T-helper 2 cell treated with Interferon-gamma antibody and Interleukin-4, amounts not matched to agents 100 ng/mL and 5 ng/mL, for 36 hours (primary cell): Measurements from ENCODE around the gene CDCA3. TPM values are rescaled to one million over a fixed set of nuclear protein-coding genes. Genes with fewer than 3 reads are reported as not detected.

Experiments
- intact Hi-C: fragments of 100-400 bp; cut with micrococcal nuclease; formaldehyde crosslinking; loops from one replicate; pipeline ENCODE4 v1.15.1; 2023
- total RNA-seq: library from RNA; stranded (reverse); gene quantifications from 2 replicates; pipeline ENCODE4 v1.2.3, GENCODE V29; 2022

Gene CDCA3
- total RNA-seq, 1 donor from 2014 or later: 78.4 TPM

- intact Hi-C loops: no loop called here
Observed at GRCh38 chr12:6836851-6837250, 14.2 kb downstream of the CDCA3 start.

- intact Hi-C loops: no loop called here
Observed at GRCh38 chr12:6834873-6835272, 16.2 kb downstream of the CDCA3 start.

- intact Hi-C loops: no loop called here
Observed at GRCh38 chr12:6834254-6834653, 16.8 kb downstream of the CDCA3 start.

- intact Hi-C loops: no loop called here
Observed at GRCh38 chr12:6833189-6833890, 17.7 kb downstream of the CDCA3 start.

- intact Hi-C loops: no loop called here
Observed at GRCh38 chr12:6832125-6832524, 19.0 kb downstream of the CDCA3 start.

- intact Hi-C loops: no loop called here
Observed at GRCh38 chr12:6831450-6831995, 19.6 kb downstream of the CDCA3 start.

GRCh38 chr12:6830999-6831398, 20.1 kb downstream of the CDCA3 start:
- intact Hi-C loops: no loop called here

GRCh38 chr12:6830286-6830890, 20.7 kb downstream of the CDCA3 start:
- intact Hi-C loops: no loop called here

GRCh38 chr12:6829536-6830220, 21.4 kb downstream of the CDCA3 start:
- intact Hi-C loops: loop anchor here (5.0 kb wide), 3 partner anchors 37 to 222 kb away; partner anchors contain the start of genes CHD4 and ZNF384

GRCh38 chr12:6828781-6829535, 22.1 kb downstream of the CDCA3 start:
- intact Hi-C loops: loop anchor here (5.0 kb wide), 3 partner anchors 37 to 222 kb away; partner anchors contain the start of genes CHD4 and ZNF384

GRCh38 chr12:6827982-6828780, 22.9 kb downstream of the CDCA3 start, which contains the start of gene P3H3:
TSS of gene P3H3 (plus strand) at chr12:6828407. CDS start at chr12:6828441, 34 bp downstream.
- intact Hi-C loops: loop anchor here (5.0 kb wide), 3 partner anchors 36 to 221 kb away; partner anchors contain the start of genes CHD4 and ZNF384

- intact Hi-C loops: loop anchor here (5.0 kb wide), 3 partner anchors 35 to 220 kb away; partner anchors contain the start of genes CHD4 and ZNF384
Observed at GRCh38 chr12:6827437-6827911, 23.6 kb downstream of the CDCA3 start.

- intact Hi-C loops: loop anchor here (5.0 kb wide), 3 partner anchors 35 to 220 kb away; partner anchors contain the start of genes CHD4 and ZNF384
Observed at GRCh38 chr12:6826734-6827436, 24.2 kb downstream of the CDCA3 start.

GRCh38 chr12:6826125-6826733, 24.9 kb downstream of the CDCA3 start:
- intact Hi-C loops: loop anchor here (5.0 kb wide), 3 partner anchors 34 to 219 kb away; partner anchors contain the start of genes CHD4 and ZNF384

- intact Hi-C loops: loop anchor here (1.0 to 5.0 kb wide), 5 partner anchors 33 to 218 kb away; partner anchors contain the start of genes CHD4, MLF2 and ZNF384
Observed at GRCh38 chr12:6825398-6826124, 25.5 kb downstream of the CDCA3 start.

- intact Hi-C loops: loop anchor here (1.0 to 5.0 kb wide), 5 partner anchors 33 to 218 kb away; partner anchors contain the start of genes CHD4, MLF2 and ZNF384
Observed at GRCh38 chr12:6824901-6825381, 26.1 kb downstream of the CDCA3 start.

- intact Hi-C loops: no loop called here
Observed at GRCh38 chr12:6824085-6824775, 26.9 kb downstream of the CDCA3 start.
